Ectodermal cell (in vitro differentiated cells): ENCODE data around the gene CCDC154.

Source experiments
- H3K27ac ChIP-seq: 2 replicates; pipeline ENCODE4 v1.7.0; 2013; ENCODE audit warnings: mild to moderate bottlenecking, low read depth, low read length; ENCODE audit not compliant: insufficient read depth, poor library complexity, severe bottlenecking
- H3K27me3 ChIP-seq: 2 replicates; pipeline ENCODE4 v1.7.0; 2013; ENCODE audit warnings: mild to moderate bottlenecking, low read length; ENCODE audit not compliant: insufficient read depth, control insufficient read depth, poor library complexity, severe bottlenecking
- H3K36me3 ChIP-seq: one replicate; pipeline ENCODE4 v1.7.0; 2013; ENCODE audit warnings: low read length; ENCODE audit not compliant: control insufficient read depth, insufficient read depth
- H3K4me1 ChIP-seq: one replicate; pipeline ENCODE4 v1.7.0; 2013; ENCODE audit warnings: low read length; ENCODE audit not compliant: control insufficient read depth, insufficient read depth
- H3K4me3 ChIP-seq: 2 replicates; pipeline ENCODE4 v1.7.0; 2013; ENCODE audit warnings: low read depth, low read length, control low read depth; ENCODE audit not compliant: insufficient read depth
- H3K9me3 ChIP-seq: 2 replicates; pipeline ENCODE4 v1.7.0; 2013; ENCODE audit warnings: mild to moderate bottlenecking, low read length, moderate library complexity; ENCODE audit not compliant: control insufficient read depth
- WGBS, 2 experiments: methylation state at CpG; one replicate each; pipeline ENCODE4 v1.1.7; 2013; ENCODE audit warnings: missing lambda C conversion rate in 2 of 2; 5-methylcytosine and 5-hydroxymethylcytosine counted together

The CCDC154 gene

DNA sequence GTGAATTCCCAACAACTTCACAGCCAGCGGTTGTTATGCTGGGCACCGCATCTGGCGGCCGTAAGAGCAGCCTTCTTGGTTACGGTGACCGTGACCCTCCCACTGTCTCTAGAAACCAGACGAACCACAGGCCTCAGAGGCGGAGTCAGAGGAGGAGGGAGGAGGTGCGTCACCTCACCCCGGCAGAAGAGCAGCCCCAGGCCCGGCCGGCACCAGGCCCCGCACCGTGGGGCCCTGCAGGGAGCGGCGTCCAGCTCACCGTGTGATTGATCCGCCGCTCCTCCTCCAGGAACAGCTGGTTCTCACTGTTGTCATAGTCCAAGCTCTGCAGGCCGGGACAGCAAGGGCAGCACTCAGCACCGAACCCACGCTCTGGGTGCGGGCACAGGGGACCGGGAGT lies 16.8 kb upstream of the CCDC154 start:
- WGBS, 2 experiments: 91 to 92% methylated on average over 24 of the region's 24 CpGs

DNA sequence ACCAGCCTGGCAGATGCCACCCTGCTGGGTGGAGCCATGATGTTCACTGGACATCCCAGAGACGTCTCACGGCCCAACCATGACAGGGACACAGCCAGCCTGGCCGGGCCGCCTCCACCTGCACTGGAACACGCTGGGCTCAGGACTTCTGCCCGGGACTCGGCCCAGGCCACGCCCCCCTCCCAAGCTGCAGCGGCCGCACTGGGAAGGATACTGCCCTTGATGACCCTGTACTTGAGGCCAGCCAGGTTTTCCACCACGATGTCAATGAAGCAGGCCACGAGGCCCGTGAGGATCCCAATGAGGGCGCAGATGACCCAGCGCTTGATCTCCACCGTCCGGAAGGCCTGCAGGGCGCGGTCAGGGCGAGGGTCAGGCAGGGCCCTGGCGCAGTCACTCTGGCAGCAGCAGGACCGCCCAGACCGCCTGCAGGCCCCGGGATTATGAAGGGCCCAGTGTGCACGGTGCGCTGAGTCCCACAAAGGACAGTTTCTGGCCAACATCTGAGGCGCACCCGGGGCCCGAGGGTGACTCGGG lies 16.3 kb upstream of the CCDC154 start:
- Histone ChIP-seq H3K27ac (no peak overlapping the region), H3K36me3 (peaks cover under 1% of the 10 kb centered on the region), H3K4me3 (no peak overlapping the region), H3K27me3 (no peaks in the 10 kb centered on the region), H3K4me1 (no peaks in the 10 kb centered on the region), H3K9me3 (no peaks in the 10 kb centered on the region)
- 94% methylated on average over 30 of the region's 30 CpGs for WGBS, 2 experiments

More for the DNA sequence above, 16.8 kb upstream of the CCDC154 start:
- Histone ChIP-seq H3K4me1 (no peaks in the 10 kb centered on the region), H3K4me3 (no peak overlapping the region), H3K9me3 (no peaks in the 10 kb centered on the region), H3K27me3 (no peaks in the 10 kb centered on the region), H3K36me3 (no peaks in the 10 kb centered on the region), H3K27ac (no peak overlapping the region)

DNA sequence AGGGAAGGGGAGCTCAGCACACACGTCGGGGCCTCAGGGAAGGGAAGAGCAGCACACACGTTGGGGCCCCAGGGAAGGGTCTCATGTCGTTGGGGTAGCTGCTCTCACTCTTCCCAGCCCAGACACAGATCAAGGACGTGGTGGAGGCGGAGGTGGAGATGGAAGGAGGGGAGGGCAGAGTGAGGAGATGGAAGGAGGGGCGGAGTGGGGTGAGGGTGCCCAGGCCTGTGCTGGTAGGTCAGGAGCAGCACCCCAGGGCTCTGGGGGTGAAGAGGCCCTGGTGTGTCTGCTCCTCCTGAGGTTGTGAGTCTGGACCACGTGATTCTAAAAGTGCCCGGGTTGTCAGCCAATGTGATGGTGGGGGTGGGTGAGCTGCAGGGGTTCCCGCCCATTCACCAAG lies 15.6 kb upstream of the CCDC154 start:
- no peak overlapping the region for H3K27ac ChIP-seq
- peaks cover 4% of the 10 kb centered on the region for H3K36me3 ChIP-seq
- no peaks in the 10 kb centered on the region for H3K27me3 ChIP-seq
- WGBS, 2 experiments: 93 to 96% methylated on average over 10 of the region's 10 CpGs
- H3K9me3 ChIP-seq: no peaks in the 10 kb centered on the region
- no peak overlapping the region for H3K4me3 ChIP-seq
- no peaks in the 10 kb centered on the region for H3K4me1 ChIP-seq

GRCh38 chr16:1458977-1459341 lies 14.6 kb upstream of the CCDC154 start:
- H3K4me1 ChIP-seq: no peaks in the 10 kb centered on the region
- H3K36me3 ChIP-seq: peaks cover 7% of the 10 kb centered on the region
- no peaks in the 10 kb centered on the region for H3K9me3 ChIP-seq
- no peak overlapping the region for H3K27ac ChIP-seq
- 91% methylated on average over 14 of the region's 14 CpGs for WGBS, 2 experiments
- H3K4me3 ChIP-seq: no peak overlapping the region
- H3K27me3 ChIP-seq: no peaks in the 10 kb centered on the region

DNA sequence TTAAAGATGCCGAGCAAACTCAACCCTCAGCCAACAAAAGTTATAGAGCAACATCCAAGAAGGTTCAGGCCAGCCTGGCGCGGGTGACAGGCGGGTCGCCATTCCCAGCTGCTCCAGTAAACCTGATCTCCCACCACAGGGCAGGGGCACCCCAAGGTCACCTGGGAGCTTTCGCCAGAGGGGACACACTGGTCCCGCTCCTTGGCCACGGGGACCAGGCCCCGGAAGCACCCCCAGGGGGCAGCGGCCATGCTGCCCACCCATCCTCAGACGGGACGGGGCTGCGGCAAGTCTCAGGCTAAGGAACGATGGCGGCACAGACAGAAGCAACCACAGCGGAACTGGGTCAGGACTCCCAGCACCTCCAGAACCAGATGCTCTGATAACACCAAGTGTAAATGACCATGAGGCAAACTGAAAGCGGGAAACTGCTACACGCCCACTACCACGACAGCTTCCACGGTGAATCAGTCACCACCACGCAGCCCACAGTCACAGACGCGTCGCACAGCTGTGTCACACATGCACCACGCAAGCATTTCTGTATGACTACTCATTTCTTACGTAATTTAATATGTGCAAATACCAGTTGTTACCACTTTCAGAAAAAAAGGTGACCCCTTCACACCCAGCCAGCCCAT lies 14.1 kb upstream of the CCDC154 start:
- Histone ChIP-seq H3K9me3 (no peaks in the 10 kb centered on the region), H3K27ac (no peak overlapping the region), H3K27me3 (no peaks in the 10 kb centered on the region), H3K4me1 (no peaks in the 10 kb centered on the region), H3K4me3 (no peak overlapping the region), H3K36me3 (peaks cover 7% of the 10 kb centered on the region)
- WGBS, 2 experiments: 94 to 96% methylated on average over 26 of the region's 26 CpGs

- Histone ChIP-seq H3K27ac (no peak overlapping the region), H3K27me3 (no peaks in the 10 kb centered on the region), H3K4me3 (no peak overlapping the region), H3K36me3 (peaks cover 7% of the 10 kb centered on the region), H3K9me3 (no peaks in the 10 kb centered on the region), H3K4me1 (no peaks in the 10 kb centered on the region)
- WGBS, 2 experiments: 95 to 96% methylated on average over 42 of the region's 42 CpGs
Measured at GRCh38 chr16:1457489-1458245, 13.3 kb upstream of the CCDC154 start.

DNA sequence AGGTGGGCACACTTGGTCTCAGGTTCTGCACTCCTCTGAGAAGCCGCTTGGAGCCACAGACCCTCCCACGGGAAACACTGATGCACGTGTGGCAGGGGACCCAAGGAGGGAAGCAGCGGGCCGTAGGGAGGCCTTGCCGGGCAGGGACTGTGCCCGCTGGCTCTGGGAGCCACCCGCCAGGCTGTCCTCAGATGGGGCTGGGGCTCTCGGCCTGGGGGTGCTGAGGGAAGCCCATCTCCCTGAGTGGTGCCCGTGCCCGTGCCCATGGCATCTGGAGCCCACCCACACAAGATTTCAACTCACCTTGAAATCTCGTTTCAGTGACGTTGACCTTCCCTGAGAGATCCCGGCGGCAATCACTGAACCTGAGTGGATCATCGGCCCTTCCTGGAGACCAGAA lies 12.6 kb upstream of the CCDC154 start:
- H3K4me1 ChIP-seq: no peaks in the 10 kb centered on the region
- peaks cover 7% of the 10 kb centered on the region for H3K36me3 ChIP-seq
- 96% methylated on average over 16 of the region's 16 CpGs for WGBS, 2 experiments
- H3K27ac ChIP-seq: no peak overlapping the region
- H3K27me3 ChIP-seq: no peaks in the 10 kb centered on the region
- no peaks in the 10 kb centered on the region for H3K9me3 ChIP-seq
- no peak overlapping the region for H3K4me3 ChIP-seq

GRCh38 chr16:1455190-1456171 lies 11.1 kb upstream of the CCDC154 start:
- H3K9me3 ChIP-seq: no peaks in the 10 kb centered on the region
- H3K4me1 ChIP-seq: no peaks in the 10 kb centered on the region
- H3K27ac ChIP-seq: no peak overlapping the region
- peaks cover 14% of the 10 kb centered on the region for H3K36me3 ChIP-seq
- no peak overlapping the region for H3K4me3 ChIP-seq
- 90 to 91% methylated on average over 41 of the region's 41 CpGs for WGBS, 2 experiments
- H3K27me3 ChIP-seq: no peaks in the 10 kb centered on the region

- Histone ChIP-seq H3K4me1 (no peaks in the 10 kb centered on the region), H3K27me3 (no peaks in the 10 kb centered on the region), H3K36me3 (peaks cover 16% of the 10 kb centered on the region), H3K9me3 (no peaks in the 10 kb centered on the region), H3K27ac (no peak overlapping the region), H3K4me3 (no peak overlapping the region)
- 93 to 94% methylated on average over 17 of the region's 17 CpGs for WGBS, 2 experiments
Measured at GRCh38 chr16:1454561-1454960, 10.2 kb upstream of the CCDC154 start.

DNA sequence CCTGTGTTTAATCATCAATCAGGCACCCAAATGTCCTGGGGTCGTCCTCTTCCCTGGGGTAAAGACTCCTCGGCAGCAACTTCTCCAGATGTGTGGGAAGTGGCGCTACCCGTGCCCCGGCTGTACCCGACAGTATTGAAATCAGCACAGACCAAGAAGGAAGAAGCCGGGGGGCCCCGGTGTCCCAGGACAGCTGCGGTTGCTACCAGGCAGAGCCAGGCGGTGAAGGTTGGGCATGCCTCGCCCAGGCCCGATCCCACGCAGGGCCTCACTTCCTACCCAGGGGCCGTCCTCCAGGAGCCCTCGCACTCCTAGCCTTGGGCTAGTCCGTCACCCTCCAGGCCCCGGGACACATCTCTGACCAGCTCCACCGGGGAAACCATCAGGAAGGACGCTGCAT lies 9.0 kb upstream of the CCDC154 start:
- H3K27me3 ChIP-seq: no peaks in the 10 kb centered on the region
- no peaks in the 10 kb centered on the region for H3K4me1 ChIP-seq
- WGBS, 2 experiments: 94 to 96% methylated on average over 19 of the region's 19 CpGs
- H3K36me3 ChIP-seq: peaks cover 16% of the 10 kb centered on the region
- no peak overlapping the region for H3K4me3 ChIP-seq
- H3K27ac ChIP-seq: no peak overlapping the region
- no peaks in the 10 kb centered on the region for H3K9me3 ChIP-seq
